ENCODE data around the gene TMEM25. TPM values are rescaled to one million over a fixed set of nuclear protein-coding genes. Genes with fewer than 3 reads are reported as not detected.
"Not testable (repeated sequence)": the region's sequence is repeated elsewhere in the genome, so short reads cannot be mapped to it uniquely, and the experiment has no call there.

TMEM25 gene
- total RNA-seq, 2 experiments from 2014 or later, result 11.8 to 12.5 TPM

- no peak overlapping the region for H3K27ac Mint-ChIP-seq
- H3K9me3 Mint-ChIP-seq, result no peaks in the 10 kb centered on the region
- no peaks in the 10 kb centered on the region for H3K27me3 Mint-ChIP-seq
- POLR2A ChIA-PET, result no interaction called here
- H3K4me3 Mint-ChIP-seq, result no peak overlapping the region
- DNase-seq (no peak), ATAC-seq (ENCODE audit: low read depth) (no peak)
- no peaks in the 10 kb centered on the region for H3K36me3 Mint-ChIP-seq
- H3K4me1 Mint-ChIP-seq, result no peaks in the 10 kb centered on the region
Observed at GRCh38 chr11:118537409-118537980, 6.5 kb downstream of the TMEM25 start.

- no peak overlapping the region for H3K27ac Mint-ChIP-seq
- H3K9me3 Mint-ChIP-seq, result no peaks in the 10 kb centered on the region
- POLR2A ChIA-PET, result no interaction called here
- ATAC-seq (ENCODE audit: low read depth) (no peak), DNase-seq (no peak)
- H3K36me3 Mint-ChIP-seq, result peaks cover 1% of the 10 kb centered on the region
- H3K4me1 Mint-ChIP-seq, result no peaks in the 10 kb centered on the region
- no peaks in the 10 kb centered on the region for H3K27me3 Mint-ChIP-seq
- H3K4me3 Mint-ChIP-seq, result no peak overlapping the region
Observed at GRCh38 chr11:118544010-118544646, 13.1 kb downstream of the TMEM25 start.

- POLR2A ChIA-PET, result no interaction called here
- Mint-ChIP-seq H3K27me3 (no peaks in the 10 kb centered on the region), H3K27ac (no peak overlapping the region), H3K4me1 (no peaks in the 10 kb centered on the region), H3K4me3 (no peak overlapping the region), H3K36me3 (peaks cover 1% of the 10 kb centered on the region), H3K9me3 (no peaks in the 10 kb centered on the region)
- ATAC-seq (ENCODE audit: low read depth) (no peak), DNase-seq (no peak)
Observed at GRCh38 chr11:118544647-118545010, 13.6 kb downstream of the TMEM25 start.

- H3K27ac Mint-ChIP-seq, result no peak overlapping the region
- no peaks in the 10 kb centered on the region for H3K4me1 Mint-ChIP-seq
- no peak overlapping the region for H3K4me3 Mint-ChIP-seq
- H3K27me3 Mint-ChIP-seq, result no peaks in the 10 kb centered on the region
- ATAC-seq (ENCODE audit: low read depth), result no peak
- peaks cover 3% of the 10 kb centered on the region for H3K36me3 Mint-ChIP-seq
- POLR2A ChIA-PET, result no interaction called here
- no peak for DNase-seq
- no peaks in the 10 kb centered on the region for H3K9me3 Mint-ChIP-seq
Observed at GRCh38 chr11:118545533-118545932, 14.5 kb downstream of the TMEM25 start.

GRCh38 chr11:118547132-118547531 lies 16.1 kb downstream of the TMEM25 start:
- Mint-ChIP-seq H3K27me3 (no peaks in the 10 kb centered on the region), H3K4me1 (no peaks in the 10 kb centered on the region), H3K36me3 (peaks cover 6% of the 10 kb centered on the region), H3K27ac (no peak overlapping the region), H3K4me3 (no peak overlapping the region), H3K9me3 (no peaks in the 10 kb centered on the region)
- POLR2A ChIA-PET, result interaction anchor here (0.6 to 0.7 kb wide), 2 partner anchors 27 to 468 kb away, joined by 3 to 4 read pairs; no protein-coding TSS in a partner anchor
- DNase-seq (no peak), ATAC-seq (ENCODE audit: low read depth) (no peak)

- ATAC-seq (ENCODE audit: low read depth) (no peak), DNase-seq (no peak)
- H3K27ac Mint-ChIP-seq, result no peak overlapping the region
- H3K27me3 Mint-ChIP-seq, result no peaks in the 10 kb centered on the region
- H3K4me1 Mint-ChIP-seq, result no peaks in the 10 kb centered on the region
- POLR2A ChIA-PET, result interaction anchor here (0.6 kb wide), 1 partner anchor 443 kb away, joined by 4 read pairs; no protein-coding TSS in a partner anchor
- H3K4me3 Mint-ChIP-seq, result no peak overlapping the region
- no peaks in the 10 kb centered on the region for H3K9me3 Mint-ChIP-seq
- H3K36me3 Mint-ChIP-seq, result peaks cover 9% of the 10 kb centered on the region
Observed at GRCh38 chr11:118552341-118552740, 21.3 kb downstream of the TMEM25 start.

- Mint-ChIP-seq H3K4me3 (no peak overlapping the region), H3K9me3 (no peaks in the 10 kb centered on the region), H3K27me3 (no peaks in the 10 kb centered on the region), H3K4me1 (peaks cover 15% of the 10 kb centered on the region), H3K36me3 (no peaks in the 10 kb centered on the region), H3K27ac (no peak overlapping the region)
- DNase-seq, result no peak
- no peak for ATAC-seq (ENCODE audit: low read depth)
- POLR2A ChIA-PET, result interaction anchor here (0.7 kb wide), 1 partner anchor 1219 kb away, joined by 3 read pairs; no protein-coding TSS in a partner anchor
Observed at GRCh38 chr11:118560806-118561205, 29.8 kb downstream of the TMEM25 start.

GRCh38 chr11:118565051-118565450 lies 34.1 kb downstream of the TMEM25 start:
- POLR2A ChIA-PET, result no interaction called here
- H3K4me3 Mint-ChIP-seq, result peak overlapping the region; percentile 81
- no peaks in the 10 kb centered on the region for H3K27me3 Mint-ChIP-seq
- DNase-seq, result no peak
- H3K4me1 Mint-ChIP-seq, result peaks cover 19% of the 10 kb centered on the region
- no peaks in the 10 kb centered on the region for H3K36me3 Mint-ChIP-seq
- ATAC-seq (ENCODE audit: low read depth), result no peak
- H3K9me3 Mint-ChIP-seq, result no peaks in the 10 kb centered on the region
- H3K27ac Mint-ChIP-seq, result peak overlapping the region; percentile 76

GRCh38 chr11:118569670-118570069 lies 38.7 kb downstream of the TMEM25 start:
- POLR2A ChIA-PET, result interaction anchor here (0.6 kb wide), 1 partner anchor 321 kb away, joined by 3 read pairs; no protein-coding TSS in a partner anchor
- no peaks in the 10 kb centered on the region for H3K9me3 Mint-ChIP-seq
- H3K36me3 Mint-ChIP-seq, result peaks cover 9% of the 10 kb centered on the region
- H3K4me1 Mint-ChIP-seq, result peaks cover 32% of the 10 kb centered on the region
- no peak overlapping the region for H3K27ac Mint-ChIP-seq
- ATAC-seq (ENCODE audit: low read depth), result no peak
- no peak overlapping the region for H3K4me3 Mint-ChIP-seq
- H3K27me3 Mint-ChIP-seq, result no peaks in the 10 kb centered on the region
- DNase-seq, result no peak

GRCh38 chr11:118570787-118571186 lies 39.8 kb downstream of the TMEM25 start:
- no peak overlapping the region for H3K27ac Mint-ChIP-seq
- H3K36me3 Mint-ChIP-seq, result peaks cover 9% of the 10 kb centered on the region
- H3K27me3 Mint-ChIP-seq, result no peaks in the 10 kb centered on the region
- no peak for DNase-seq
- ATAC-seq (ENCODE audit: low read depth), result no peak
- POLR2A ChIA-PET, result no interaction called here
- H3K4me3 Mint-ChIP-seq, result no peak overlapping the region
- no peaks in the 10 kb centered on the region for H3K9me3 Mint-ChIP-seq
- peaks cover 36% of the 10 kb centered on the region for H3K4me1 Mint-ChIP-seq

GRCh38 chr11:118571701-118572060 lies 40.7 kb downstream of the TMEM25 start:
- peak overlapping the region; percentile 99 for H3K4me3 Mint-ChIP-seq
- peak; percentile 51 for DNase-seq
- H3K27ac Mint-ChIP-seq, result peak overlapping the region; percentile 91
- not testable (repeated sequence) for ATAC-seq (ENCODE audit: low read depth); H3K9me3 Mint-ChIP-seq; H3K27me3 Mint-ChIP-seq
- H3K36me3 Mint-ChIP-seq, result peaks cover 14% of the 10 kb centered on the region
- H3K4me1 Mint-ChIP-seq, result peaks cover 38% of the 10 kb centered on the region
- POLR2A ChIA-PET, result interaction anchor here (0.5 to 2.1 kb wide), 10 partner anchors 35 to 598 kb away, joined by 3 to 7 read pairs (median 3); partner anchors contain the start of gene PHLDB1

- DNase-seq, result peak; percentile 79
- H3K27ac Mint-ChIP-seq, result peak within 1 kb of the TSS; percentile 91
- POLR2A ChIA-PET, result interaction anchor here (0.5 to 2.1 kb wide), 14 partner anchors 11 to 597 kb away, joined by 3 to 7 read pairs (median 3); partner anchors contain the start of gene PHLDB1
- peaks cover 17% of the 10 kb centered on the region for H3K36me3 Mint-ChIP-seq
- peak; percentile 75 for ATAC-seq (ENCODE audit: low read depth)
- H3K9me3 Mint-ChIP-seq, result no peaks in the 10 kb centered on the region
- no peaks in the 10 kb centered on the region for H3K27me3 Mint-ChIP-seq
- peak within 1 kb of the TSS; percentile 99 for H3K4me3 Mint-ChIP-seq
- H3K4me1 Mint-ChIP-seq, result peaks cover 40% of the 10 kb centered on the region
Observed at GRCh38 chr11:118572061-118572980, 41.3 kb downstream of the TMEM25 start, which contains the start of gene ARCN1. ARCN1 (plus strand) TSS chr11:118572409; CDS start chr11:118572548, 139 bp downstream.

GRCh38 chr11:118572981-118573550 lies 42.1 kb downstream of the TMEM25 start:
- peaks cover 21% of the 10 kb centered on the region for H3K36me3 Mint-ChIP-seq
- no peak for DNase-seq
- peaks cover 40% of the 10 kb centered on the region for H3K4me1 Mint-ChIP-seq
- peak overlapping the region; percentile 99 for H3K4me3 Mint-ChIP-seq
- no peaks in the 10 kb centered on the region for H3K9me3 Mint-ChIP-seq
- POLR2A ChIA-PET, result interaction anchor here (0.6 to 2.1 kb wide), 5 partner anchors 10 to 138 kb away, joined by 3 to 7 read pairs (median 4); no protein-coding TSS in a partner anchor
- peak overlapping the region; percentile 91 for H3K27ac Mint-ChIP-seq
- no peaks in the 10 kb centered on the region for H3K27me3 Mint-ChIP-seq
- peak; percentile 35 for ATAC-seq (ENCODE audit: low read depth)
